ENCODE data around the gene PRDM15. TPM values are rescaled to one million over a fixed set of nuclear protein-coding genes. Genes with fewer than 3 reads are reported as not detected.

PRDM15 gene
- total RNA-seq, 1 experiment from 2014 or later: 16.7 TPM

GRCh38 chr21:41825881-41826280 is 53.3 kb downstream of the PRDM15 start:
- H3K4me1 ChIP-seq (ENCODE audit: insufficient read depth, low read length, poor library complexity, severe bottlenecking): no peaks in the 10 kb centered on the region
- TF ChIP-seq CTCF (conservative IDR thresholded peaks at IDR 0.05; ENCODE audit: low read depth, low read length): no peak
- TF ChIP-seq EZH2 (IDR thresholded peaks at IDR 0.05; ENCODE audit: borderline replicate concordance, low read depth, low read length, poor library complexity, severe bottlenecking): no peak
- no peaks in the 10 kb centered on the region for H3K36me3 ChIP-seq (ENCODE audit: insufficient read depth, low read length, poor library complexity, severe bottlenecking)
- H3K27me3 ChIP-seq (replicated peaks; ENCODE audit: insufficient read depth, low read depth, low read length, poor library complexity): no peaks in the 10 kb centered on the region
- no peak overlapping the region for H3K4me3 ChIP-seq (ENCODE audit: low read depth, low read length, poor library complexity, severe bottlenecking)
- ChIA-PET CTCF (no interaction called here), POLR2A (ENCODE audit: low non-redundant PET) (no interaction called here)
- no TSS peak for BruUV-seq (replicated peaks)
- H3K9me3 ChIP-seq (ENCODE audit: low read depth, low read length, poor library complexity, severe bottlenecking): no peaks in the 10 kb centered on the region
- DNase-seq (ENCODE audit: low spot score): no peak
- no peak overlapping the region for H3K27ac ChIP-seq (ENCODE audit: low read depth, low read length, poor library complexity, severe bottlenecking)
- intact Hi-C loops (cut with micrococcal nuclease; ENCODE audit: unreplicated experiment): no loop called here

GRCh38 chr21:41825216-41825615 is 53.9 kb downstream of the PRDM15 start:
- ChIA-PET CTCF (no interaction called here), POLR2A (ENCODE audit: low non-redundant PET) (no interaction called here)
- intact Hi-C loops (cut with micrococcal nuclease; ENCODE audit: unreplicated experiment): no loop called here
- no peak for DNase-seq (ENCODE audit: low spot score)
- H3K36me3 ChIP-seq (ENCODE audit: insufficient read depth, low read length, poor library complexity, severe bottlenecking): no peaks in the 10 kb centered on the region
- H3K4me1 ChIP-seq (ENCODE audit: insufficient read depth, low read length, poor library complexity, severe bottlenecking): no peaks in the 10 kb centered on the region
- H3K4me3 ChIP-seq (ENCODE audit: low read depth, low read length, poor library complexity, severe bottlenecking): no peak overlapping the region
- no peak for TF ChIP-seq EZH2 (IDR thresholded peaks at IDR 0.05; ENCODE audit: borderline replicate concordance, low read depth, low read length, poor library complexity, severe bottlenecking)
- TF ChIP-seq CTCF (conservative IDR thresholded peaks at IDR 0.05; ENCODE audit: low read depth, low read length): no peak
- H3K9me3 ChIP-seq (ENCODE audit: low read depth, low read length, poor library complexity, severe bottlenecking): no peaks in the 10 kb centered on the region
- BruUV-seq (replicated peaks): no TSS peak
- H3K27me3 ChIP-seq (replicated peaks; ENCODE audit: insufficient read depth, low read depth, low read length, poor library complexity): no peaks in the 10 kb centered on the region
- H3K27ac ChIP-seq (ENCODE audit: low read depth, low read length, poor library complexity, severe bottlenecking): no peak overlapping the region

GRCh38 chr21:41824466-41825207 is 54.5 kb downstream of the PRDM15 start:
- Histone ChIP-seq H3K27ac (ENCODE audit: low read depth, low read length, poor library complexity, severe bottlenecking) (no peak overlapping the region), H3K4me1 (ENCODE audit: insufficient read depth, low read length, poor library complexity, severe bottlenecking) (no peaks in the 10 kb centered on the region), H3K9me3 (ENCODE audit: low read depth, low read length, poor library complexity, severe bottlenecking) (no peaks in the 10 kb centered on the region), H3K4me3 (ENCODE audit: low read depth, low read length, poor library complexity, severe bottlenecking) (no peak overlapping the region), H3K27me3 (replicated peaks; ENCODE audit: insufficient read depth, low read depth, low read length, poor library complexity) (no peaks in the 10 kb centered on the region), H3K36me3 (ENCODE audit: insufficient read depth, low read length, poor library complexity, severe bottlenecking) (no peaks in the 10 kb centered on the region)
- ChIA-PET POLR2A (ENCODE audit: low non-redundant PET) (no interaction called here), CTCF (no interaction called here)
- intact Hi-C loops (cut with micrococcal nuclease; ENCODE audit: unreplicated experiment): no loop called here
- no peak for DNase-seq (ENCODE audit: low spot score)
- BruUV-seq (replicated peaks): no TSS peak
- TF ChIP-seq EZH2 (IDR thresholded peaks at IDR 0.05; ENCODE audit: borderline replicate concordance, low read depth, low read length, poor library complexity, severe bottlenecking): no peak
- TF ChIP-seq CTCF (conservative IDR thresholded peaks at IDR 0.05; ENCODE audit: low read depth, low read length): no peak

Measured in A673 (cell line).